Measurements from ENCODE around the gene PABPC4L.
"Not testable (repeated sequence)": the region's sequence is repeated elsewhere in the genome, so short reads cannot be mapped to it uniquely, and the experiment has no call there.

The PABPC4L gene
- total RNA-seq: 0 to 0.07 (median 0) reads per million in 18 experiments

DNA sequence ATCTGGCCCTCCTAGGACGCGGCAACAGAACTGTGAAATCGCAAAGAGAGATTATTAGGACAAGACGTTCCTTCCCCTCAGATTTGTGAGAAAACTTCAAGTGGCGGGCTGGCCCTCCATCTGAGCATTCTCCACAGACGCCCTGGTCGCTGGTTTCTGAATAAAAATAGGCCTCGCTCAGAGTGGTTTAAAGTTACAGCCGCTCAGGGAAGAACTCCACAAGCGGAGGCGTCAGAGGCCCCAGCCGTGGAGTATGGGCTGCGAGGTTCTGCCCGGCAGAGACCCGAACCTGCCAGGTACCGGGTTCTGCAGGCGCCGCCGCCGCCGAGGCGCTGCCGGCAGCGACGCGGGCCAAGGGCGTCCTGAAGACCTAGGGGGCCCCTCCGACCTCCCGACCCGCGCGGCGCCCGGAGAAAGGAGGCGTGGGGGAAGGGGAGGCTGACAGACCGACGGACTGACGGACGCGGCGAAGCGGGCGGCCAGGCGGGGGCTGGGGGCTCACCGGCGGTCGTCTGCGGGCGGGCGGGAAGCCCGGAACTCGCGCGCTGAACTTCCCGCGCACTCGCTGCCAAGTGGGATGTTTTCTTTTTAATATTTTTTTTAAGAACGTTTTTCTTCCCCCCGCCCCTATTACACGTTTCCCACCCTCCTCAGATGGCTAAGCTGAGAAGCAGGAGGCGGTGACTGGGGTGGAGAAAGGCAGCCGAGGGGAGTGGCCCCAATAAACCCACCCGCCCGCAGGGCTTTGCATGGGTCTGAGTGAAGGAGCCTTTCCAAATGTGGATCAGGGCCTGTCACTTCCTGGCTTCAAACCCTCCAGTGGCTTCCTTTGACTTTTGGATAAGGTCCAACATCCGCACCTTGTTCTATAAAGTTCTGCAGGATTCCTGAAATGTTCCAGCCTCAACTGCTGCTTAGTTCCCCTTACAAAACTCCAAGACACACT, at the start of gene PABPC4L:
PABPC4L (minus strand) TSS at position 574 of the 946 bp plus-strand sequence. CDS start 770 bp downstream, outside the sequence.
- no peak for DNase-seq

DNA sequence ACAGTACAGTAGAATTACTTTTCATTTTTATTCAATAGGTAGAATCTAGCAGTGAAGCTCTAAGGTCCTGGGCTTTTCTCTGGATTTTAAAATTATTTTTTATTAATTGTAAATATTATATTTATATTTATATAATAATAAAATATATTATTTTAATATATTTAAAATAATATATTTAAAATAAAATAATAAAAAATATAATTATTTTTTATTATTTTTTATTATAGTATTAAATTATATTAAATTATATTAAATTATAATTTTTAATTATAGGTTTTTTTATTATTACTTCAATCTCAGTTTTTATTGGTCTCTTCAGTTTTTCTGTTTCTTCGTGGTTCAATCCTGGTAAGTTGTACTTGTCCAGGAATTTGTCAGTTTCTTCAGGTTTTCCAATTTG, 49.7 kb upstream of the PABPC4L start:
- DNase-seq: no peak

- no peak for DNase-seq
These were observed 42.4 kb upstream of the PABPC4L start for GRCh38 chr4:134243742-134244713.

DNA sequence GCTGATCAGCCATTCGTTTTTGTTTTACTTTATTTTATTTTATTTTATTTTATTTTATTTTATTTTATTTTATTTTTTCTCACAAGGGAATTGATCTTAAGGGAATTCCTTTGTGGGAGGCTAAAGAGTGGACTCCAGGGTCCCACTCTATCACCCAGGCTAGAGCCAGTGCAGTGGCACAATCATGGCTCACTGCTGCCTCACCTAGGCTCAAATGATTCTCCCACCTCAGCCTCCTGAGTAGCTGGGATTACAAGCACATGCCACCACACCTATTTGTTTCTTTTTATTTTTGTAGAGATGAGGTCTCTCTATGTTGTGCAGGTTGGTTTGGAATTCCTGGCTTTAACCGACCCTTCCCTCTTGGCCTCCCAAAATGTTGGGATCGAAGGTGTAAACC, 17.5 kb upstream of the PABPC4L start:
- no peak for DNase-seq

- DNase-seq: no peak
These were observed 14.8 kb upstream of the PABPC4L start for GRCh38 chr4:134216411-134216810.

GRCh38 chr4:134215620-134216344, 14.2 kb upstream of the PABPC4L start:
- DNase-seq: no peak

DNA sequence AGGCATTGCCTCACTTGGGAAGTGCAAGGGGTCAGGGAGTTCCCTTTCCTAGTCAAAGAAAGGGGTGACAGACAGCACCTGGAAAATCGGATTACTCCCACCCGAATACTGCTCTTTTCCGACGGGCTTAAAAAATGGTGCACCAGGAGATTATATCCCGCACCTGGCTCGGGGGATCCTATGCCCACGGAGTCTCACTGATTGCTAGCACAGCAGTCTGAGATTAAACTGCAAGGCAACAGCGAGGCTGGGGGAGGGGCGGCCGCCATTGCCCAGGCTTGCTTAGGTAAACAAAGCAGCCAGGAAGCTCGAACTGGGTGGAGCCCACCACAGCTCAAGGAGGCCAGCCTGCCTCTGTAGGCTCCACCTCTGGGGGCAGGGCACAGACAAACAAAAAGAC, 6.4 kb upstream of the PABPC4L start:
- not testable (repeated sequence) for DNase-seq

- DNase-seq: no peak
These were observed 772 bp upstream of the PABPC4L start for GRCh38 chr4:134202166-134202956.

GRCh38 chr4:134200811-134201215, 776 bp downstream of the PABPC4L start:
- no peak for DNase-seq

DNA sequence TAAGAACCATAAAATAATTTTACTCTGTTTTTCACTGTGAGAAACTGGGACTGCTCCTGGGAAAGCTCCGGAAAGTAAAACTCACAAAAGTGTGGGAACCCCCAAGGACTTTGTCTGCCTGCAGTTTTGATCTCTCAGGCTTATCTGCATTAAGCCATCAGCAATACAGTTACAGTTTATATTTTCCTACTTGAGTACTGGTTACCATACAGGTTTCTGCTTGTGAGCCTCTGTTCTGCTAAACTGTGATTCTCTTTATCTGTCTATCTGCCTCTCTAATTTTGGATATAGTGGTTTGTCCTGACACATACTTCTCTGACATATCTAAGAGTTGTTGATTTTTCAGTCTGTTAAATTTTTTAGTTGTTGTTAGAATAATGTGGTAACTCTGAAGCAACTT, 11.6 kb downstream of the PABPC4L start:
- no peak for DNase-seq

DNA sequence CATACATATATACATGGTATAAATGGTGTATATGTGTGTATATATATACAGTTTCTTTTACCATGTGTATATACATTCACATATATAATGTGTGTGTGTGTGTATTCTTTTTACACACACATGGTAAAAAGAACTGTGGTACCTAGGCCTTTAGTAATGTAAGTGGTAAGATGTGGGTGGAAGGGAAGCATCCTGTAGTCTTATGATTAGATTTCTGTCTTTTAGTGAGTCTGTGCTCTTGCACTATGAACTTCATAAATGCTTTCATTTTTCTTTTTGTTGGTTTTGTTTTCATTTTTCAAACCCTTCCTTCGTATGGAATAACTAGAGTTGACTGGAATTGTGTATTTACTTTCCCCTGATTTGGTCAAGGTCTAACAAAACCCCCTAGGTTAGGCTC, 12.1 kb downstream of the PABPC4L start:
- no peak for DNase-seq

- DNase-seq: no peak
These were observed 22.9 kb downstream of the PABPC4L start for GRCh38 chr4:134178706-134179105.

DNA sequence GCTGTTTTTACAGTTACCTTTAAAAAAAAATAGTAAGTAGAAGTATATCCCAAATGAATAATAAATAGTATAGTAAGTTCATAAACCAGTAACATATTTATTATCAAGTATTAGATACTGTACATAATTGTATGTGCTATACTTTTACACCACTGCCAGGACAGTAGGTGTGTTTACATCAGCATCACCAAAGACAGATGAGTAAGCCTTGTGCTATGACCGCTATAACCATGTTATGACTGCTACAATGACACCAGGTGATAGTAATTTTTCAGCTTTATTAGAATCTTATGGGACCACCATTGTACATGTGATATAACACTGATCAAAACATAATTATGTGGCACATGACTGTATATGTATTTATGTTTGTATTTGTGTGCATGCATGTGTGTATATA, 27.3 kb downstream of the PABPC4L start:
- DNase-seq: no peak

- no peak for DNase-seq
These were observed 41.4 kb downstream of the PABPC4L start for GRCh38 chr4:134160211-134160610.

DNA sequence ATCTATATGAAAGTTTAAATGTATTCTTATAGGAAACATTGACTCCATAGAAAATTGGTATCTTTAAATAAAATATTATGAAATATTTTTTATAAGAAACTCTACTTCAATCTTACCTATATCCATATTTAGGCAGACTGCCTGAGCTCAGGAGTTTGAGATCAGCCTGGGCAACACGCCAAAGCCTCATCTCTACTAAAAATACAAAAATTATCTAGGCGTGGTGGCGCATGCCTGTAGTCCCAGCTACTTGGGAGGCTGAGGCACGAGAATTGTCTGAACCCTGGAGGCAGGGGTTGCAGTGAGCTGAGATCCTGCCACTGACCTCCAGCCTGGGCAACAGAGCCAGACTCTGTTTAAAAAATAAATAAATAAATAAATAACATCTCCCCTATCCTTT, 47.5 kb downstream of the PABPC4L start:
- DNase-seq: no peak

DNA sequence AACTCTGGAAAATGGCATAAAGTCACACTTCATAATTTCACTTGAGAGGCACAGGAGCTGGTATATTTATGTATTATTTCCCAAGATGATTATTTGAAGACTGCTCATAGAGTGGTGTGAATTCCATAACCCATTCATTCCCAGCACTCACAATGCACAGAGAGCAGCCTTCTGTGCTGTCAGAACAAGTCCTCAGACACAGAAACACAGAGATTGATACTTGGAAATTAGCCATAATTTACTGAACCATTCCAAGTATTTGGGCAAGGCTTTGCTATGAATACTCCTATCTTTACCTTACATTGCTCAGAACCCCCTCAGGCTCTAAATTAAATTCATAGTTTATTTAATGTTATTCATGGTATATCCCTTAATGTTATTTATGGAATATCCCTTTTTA, 53.6 kb downstream of the PABPC4L start:
- DNase-seq: no peak
